NCI-H1048 (cell line): ENCODE measurements around the gene GLIPR2.
"Not testable (repeated sequence)": the region's sequence is repeated elsewhere in the genome, so short reads cannot be mapped to it uniquely, and the experiment has no call there.

ENCODE experiments used
- DNase-seq: peaks from one replicate; lab custom pipeline; 2025; lab: John Stamatoyannopoulos, UW

GLIPR2 gene

DNA sequence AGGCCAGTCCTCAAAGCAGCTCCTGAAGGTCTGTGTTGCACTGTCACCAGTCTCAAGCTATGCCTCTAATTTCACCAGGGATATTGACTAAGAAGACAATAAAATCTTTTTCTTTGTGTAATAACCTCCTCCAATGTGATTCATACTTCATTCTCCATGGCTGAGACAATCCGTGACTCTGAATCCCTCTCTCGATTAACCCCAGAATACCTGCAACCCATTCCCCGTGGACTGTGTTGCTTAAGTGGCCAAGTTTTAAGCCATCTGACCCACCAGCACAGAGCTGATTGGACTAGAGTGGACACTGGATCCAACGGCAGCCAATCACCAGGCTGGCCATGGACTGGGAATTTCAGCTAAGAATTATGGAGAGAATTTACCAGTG is 27.2 kb downstream of the GLIPR2 start:
- DNase-seq = no peak

DNA sequence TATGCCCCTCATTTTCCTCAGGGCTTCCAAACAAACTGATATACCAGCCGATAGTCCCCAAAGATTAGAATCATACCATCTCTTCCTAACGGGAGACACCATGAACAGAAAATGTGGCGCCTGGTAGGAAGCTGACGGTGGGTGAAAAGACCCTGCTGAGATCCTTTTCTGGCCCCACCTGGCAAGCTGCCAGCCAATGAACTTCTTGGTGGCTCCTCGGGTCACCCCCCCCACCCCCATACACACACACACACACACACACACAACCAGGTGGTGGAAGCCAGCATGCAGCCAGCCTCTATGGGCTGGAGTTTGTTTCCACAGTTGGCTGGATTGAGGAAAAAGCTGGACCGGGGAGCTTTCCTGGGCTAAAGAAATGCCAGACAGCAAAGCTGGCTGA is 27.8 kb downstream of the GLIPR2 start:
- no peak for DNase-seq

DNA sequence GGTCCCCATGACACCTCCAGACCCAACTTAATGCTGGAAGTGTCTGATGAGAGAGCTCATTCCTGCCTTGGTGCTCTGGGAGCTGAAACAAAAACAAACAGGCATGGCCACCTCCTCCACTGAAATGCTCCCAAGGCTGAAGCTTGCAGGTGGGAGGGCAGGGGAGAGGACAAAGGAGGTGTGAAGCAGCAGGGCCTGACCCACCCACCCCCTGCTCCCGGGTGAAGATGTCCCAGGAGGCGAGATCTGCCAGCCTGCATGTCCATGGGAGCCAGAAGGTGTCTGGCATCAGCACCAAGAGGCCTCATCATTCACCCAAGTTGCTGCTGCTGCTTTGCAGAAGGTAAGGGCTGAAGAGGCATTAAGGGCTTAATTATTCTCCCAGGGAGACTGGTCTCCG is 28.5 kb downstream of the GLIPR2 start:
- no peak for DNase-seq

DNA sequence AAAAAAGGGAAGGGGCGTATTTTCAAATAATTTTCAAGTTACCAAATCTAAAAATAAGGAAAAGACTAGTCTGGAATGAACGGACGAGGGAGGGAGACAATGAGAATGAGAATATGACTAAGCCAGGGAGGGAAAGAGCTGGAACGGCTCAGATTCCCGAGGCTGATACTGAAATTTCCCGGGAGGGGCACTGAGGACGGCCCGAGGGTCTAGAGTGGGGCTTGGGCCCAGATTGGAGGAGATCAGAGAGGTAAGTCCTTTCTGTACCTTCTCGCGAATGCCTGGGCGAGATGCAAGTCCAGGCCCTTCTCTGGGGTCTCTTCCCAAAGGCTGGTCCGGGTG is 29.3 kb downstream of the GLIPR2 start:
- DNase-seq = no peak

DNA sequence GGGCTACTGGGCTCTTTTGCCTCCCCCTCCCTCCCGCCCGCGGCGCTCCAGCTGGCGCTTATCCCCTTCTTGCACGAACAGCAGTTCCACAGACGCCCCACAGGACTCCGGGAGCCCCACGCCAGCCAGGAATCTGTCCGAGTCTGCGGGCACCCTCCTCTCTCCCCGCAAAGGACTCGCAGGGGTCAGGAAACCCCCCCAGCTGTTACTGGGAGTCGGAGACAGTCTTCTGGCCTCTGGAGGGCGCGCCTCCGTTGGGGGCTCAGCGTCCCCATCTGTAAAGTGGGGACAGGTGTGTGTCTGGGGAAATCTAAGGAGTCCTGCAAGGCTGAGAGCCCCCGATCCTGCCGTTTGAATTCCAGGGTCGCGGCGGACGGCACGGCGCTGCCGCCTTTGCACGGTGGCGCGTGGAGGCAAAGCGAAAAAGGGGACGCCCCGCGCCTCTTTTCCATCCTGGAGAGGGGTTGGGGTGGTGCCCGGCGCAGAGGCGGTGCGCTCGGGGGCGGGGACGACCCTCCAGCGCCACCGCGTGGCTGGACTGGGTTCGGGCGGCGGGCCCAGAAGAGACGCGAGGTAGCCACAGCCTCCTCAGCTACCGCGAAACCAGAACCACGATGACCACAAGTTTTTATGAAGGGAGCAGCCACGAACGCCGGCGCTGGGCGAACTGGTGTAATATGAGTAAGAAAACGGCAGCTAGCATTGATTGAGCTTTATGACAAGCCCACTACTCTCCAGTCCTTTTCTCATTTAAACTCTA is 29.8 kb downstream of the GLIPR2 start:
- DNase-seq = peak; percentile 51

DNA sequence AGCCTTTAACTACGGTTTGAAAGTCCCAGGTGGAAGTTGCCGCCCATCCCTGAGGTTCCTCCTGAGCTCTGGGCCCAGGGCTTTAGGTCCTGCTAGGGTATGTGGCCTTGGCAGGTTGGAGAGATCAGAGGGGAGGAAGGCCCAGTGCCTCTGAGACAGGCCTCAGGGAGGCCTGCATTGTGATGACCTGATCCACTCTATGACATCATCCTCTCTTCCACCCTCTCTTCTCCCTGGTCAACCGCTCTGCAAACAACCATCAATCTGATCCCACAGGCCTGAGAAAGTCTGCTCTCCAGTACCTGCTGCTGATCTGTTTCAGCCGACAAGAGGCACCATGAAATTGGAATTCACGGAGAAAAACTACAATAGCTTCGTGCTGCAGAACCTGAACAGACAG is 32.6 kb downstream of the GLIPR2 start, which contains the start of gene CCIN:
Gene CCIN (plus strand): TSS at position 223 of the 400 bp plus-strand sequence. CDS start 115 bp downstream, at position 338.
- DNase-seq = no peak

DNA sequence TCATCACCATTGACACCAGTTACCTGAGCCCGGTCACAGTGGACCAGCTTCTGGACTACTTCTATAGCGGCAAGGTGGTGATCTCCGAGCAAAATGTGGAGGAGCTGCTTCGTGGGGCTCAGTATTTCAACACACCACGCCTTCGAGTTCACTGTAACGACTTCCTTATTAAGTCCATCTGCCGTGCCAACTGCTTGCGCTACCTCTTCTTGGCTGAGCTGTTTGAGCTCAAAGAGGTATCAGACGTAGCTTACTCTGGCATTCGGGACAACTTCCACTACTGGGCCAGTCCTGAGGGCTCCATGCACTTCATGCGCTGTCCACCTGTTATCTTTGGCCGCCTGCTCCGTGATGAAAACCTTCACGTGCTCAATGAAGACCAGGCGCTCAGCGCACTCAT is 33.2 kb downstream of the GLIPR2 start:
- no peak for DNase-seq

DNA sequence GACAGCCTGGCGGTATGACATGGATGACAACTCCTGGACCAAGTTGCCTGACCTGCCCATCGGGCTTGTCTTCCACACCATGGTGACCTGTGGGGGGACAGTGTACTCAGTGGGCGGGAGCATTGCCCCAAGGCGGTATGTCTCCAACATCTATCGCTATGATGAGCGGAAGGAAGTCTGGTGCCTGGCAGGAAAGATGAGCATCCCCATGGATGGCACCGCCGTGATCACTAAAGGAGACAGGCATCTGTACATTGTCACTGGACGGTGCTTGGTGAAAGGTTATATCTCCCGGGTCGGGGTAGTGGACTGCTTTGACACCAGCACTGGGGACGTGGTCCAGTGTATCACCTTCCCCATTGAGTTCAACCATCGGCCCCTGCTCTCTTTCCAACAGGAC is 34.0 kb downstream of the GLIPR2 start:
- no peak for DNase-seq

DNA sequence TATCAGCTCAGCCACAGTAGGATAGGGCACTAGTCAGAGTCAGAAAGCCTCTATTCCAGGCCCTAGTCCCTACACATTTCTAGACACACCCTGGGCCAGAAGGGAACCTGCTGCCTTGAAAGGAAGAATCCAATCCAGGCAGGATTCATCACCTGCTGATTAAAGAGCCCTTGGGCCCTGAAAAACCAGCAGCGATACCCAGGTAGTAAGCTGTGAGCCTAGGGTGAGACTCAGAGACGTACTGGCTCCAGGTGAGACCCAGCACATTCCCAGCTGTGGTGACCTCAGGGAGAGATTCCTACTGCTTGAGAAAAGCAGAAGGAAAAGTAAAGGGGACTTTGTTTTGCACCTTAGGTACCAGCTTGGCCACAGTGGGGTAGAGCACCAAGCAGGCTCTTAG is 37.3 kb downstream of the GLIPR2 start:
- DNase-seq = no peak

DNA sequence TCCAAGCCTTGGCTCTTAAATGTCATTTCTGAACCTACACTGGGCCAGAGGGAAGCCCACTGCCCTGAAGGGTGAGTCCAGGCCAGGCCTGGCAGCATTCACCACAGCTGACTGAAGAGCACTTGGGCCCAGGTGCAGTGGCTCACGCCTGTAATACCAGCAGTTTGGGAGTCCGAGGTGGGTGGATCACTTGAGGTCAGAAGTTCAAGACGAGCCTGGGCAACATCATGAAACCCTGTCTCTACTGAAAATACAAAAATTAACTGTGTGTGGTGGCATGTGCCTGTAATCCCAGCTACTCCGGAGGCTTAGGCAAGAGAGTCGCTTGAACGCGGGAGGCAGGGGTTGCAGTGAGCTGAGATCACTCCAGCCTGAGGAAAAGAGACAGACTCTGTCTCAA is 37.7 kb downstream of the GLIPR2 start:
- no peak for DNase-seq

DNA sequence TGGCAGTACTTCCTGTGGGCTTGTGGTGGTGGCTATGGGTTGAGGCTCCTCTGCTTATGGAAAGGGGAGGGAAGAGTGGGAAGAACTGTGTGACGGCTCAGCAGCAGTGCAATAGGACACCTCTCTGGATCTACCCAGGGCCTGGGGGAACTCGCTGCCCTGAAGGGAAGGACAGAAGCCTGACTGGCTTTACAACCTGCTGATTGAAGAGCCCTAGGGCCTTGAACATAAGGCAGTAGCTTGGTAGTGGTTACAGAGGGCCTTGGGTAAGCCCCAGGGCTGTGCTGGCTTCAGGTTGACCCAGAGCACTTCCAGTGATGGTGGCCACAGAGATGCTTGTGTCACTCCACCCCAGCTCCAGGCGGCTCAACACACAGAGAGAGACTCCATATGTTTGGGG is 38.2 kb downstream of the GLIPR2 start:
- no peak for DNase-seq

DNA sequence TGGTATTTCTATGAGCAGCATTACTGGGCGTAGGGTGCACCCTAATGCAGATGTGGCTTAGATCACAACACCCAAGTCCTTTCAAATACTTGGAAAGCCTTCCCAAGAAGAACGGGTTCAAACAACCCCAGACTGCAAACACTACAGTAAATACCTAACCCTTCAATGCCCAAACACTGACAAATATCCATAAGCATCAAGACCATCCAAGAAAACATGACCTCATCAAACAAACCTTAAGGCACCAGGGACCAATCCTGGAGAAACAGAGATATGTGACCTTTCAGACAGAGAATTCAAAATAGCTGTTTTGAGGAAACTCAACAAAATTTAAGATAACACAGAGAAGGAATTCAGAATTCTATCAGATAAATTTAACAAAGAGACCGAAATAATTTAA is 38.7 kb downstream of the GLIPR2 start:
- DNase-seq = not testable (repeated sequence)

DNA sequence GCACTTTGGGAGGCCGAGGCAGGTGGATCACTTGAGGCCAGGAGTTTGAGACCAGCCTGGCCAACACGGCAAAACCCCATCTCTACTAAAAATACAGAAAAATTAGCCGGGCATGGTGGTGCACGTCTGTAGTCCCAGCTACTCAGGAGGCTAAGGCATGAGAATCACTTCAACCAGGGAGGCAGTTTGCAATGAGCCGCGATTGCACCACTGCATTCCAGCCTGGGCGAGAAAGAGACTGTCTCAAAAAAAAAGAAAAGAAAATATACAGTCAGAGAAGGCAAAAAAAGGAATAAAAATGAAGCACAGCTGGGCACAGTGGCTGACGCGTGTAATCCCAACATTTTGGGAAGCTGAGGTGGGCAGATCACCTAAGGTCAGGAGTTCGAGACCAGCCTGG is 40.0 kb downstream of the GLIPR2 start:
- DNase-seq = not testable (repeated sequence)

DNA sequence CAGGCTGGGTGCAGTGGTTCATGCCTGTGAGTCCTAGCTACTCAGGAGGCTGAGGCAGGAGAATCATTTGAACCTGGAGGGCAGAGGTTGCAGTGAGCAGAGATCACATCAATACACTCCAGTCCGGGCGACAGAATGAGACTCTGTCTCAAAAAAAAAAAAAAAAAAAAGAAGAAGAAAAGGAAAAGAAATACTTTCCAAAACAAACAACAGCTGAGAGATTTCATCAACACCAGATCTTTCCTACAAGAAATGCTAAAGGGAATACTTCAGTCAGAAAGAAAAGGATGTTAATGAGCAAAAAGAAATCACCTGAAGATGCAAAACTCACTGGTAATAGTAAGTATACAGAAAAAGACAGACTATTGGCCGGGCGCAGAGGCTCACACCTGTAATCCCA is 41.0 kb downstream of the GLIPR2 start:
- no peak for DNase-seq

DNA sequence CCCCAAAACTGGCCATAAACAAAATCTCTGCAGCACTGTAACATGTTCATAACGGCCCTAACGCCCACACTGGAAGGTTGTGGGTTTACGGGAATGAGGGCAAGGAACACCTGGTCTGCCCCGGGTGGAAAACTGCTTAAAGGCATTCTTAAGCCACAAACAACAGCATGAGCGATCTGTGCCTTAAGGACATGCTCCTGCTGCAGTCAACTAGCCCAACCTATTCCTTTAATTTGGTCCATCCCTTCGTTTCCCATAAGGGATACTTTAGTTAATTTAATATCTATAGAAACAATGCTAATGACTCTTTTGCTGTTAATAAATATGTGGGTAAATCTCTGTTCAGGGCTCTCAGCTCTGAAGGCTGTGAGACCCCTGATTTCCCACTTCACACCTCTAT is 43.7 kb downstream of the GLIPR2 start:
- not testable (repeated sequence) for DNase-seq

DNA sequence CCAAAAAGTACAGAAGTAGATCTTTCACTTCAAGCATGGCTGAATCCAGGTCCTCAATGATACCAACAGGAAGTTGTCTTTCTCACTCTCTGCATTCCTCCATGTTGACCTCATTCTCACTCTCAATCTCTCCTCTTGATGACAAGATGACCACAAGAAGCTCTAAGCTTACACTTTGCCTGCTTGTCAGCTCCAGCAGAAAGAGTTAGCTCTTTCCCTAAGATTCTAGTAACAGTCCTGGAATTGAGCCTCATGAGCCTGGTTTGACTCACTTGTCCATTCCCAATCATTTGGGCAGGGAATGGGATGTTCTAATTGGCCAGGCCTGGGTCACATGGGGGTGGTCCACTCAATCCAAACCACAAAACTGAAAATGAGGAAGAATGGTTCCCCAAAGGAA is 50.9 kb downstream of the GLIPR2 start:
- DNase-seq = no peak

DNA sequence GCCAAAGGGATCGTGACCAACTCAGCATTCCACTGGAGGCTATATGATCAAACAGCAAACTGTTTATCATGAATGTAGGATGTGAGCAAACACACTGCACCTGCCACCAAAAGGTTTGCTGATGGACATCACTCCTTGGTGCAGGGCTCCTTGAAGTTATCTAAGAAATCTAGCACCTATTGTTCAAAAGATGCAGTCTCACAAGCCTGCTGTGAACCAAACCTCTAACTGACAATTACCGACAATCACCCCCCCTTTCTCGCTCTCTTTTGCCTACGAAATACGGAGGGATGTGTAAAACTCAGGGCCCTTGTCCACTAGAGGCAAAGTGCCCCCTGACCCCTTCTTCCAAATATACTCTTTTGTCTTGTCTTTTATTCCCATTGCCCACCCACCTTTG is 51.7 kb downstream of the GLIPR2 start:
- DNase-seq = no peak

DNA sequence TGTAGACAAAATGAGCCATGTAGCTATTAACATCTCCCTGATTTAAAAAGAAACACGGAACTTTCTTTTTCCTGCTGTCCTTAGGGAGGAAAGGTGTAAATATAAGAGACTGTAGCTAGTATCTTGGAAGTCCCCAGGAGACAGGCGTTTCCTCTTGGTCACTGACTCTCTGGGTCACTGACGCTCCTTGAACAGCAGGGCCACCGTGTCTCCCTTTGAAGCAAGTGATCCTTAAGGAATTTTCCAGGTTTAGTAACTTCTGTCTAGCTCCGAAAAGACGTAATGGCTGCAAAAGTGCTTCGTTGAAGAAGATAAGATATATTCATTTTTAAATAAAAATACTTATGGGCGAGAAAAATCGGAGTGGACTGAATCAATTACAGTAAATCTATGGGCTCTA is 53.4 kb downstream of the GLIPR2 start:
- DNase-seq = no peak

DNA sequence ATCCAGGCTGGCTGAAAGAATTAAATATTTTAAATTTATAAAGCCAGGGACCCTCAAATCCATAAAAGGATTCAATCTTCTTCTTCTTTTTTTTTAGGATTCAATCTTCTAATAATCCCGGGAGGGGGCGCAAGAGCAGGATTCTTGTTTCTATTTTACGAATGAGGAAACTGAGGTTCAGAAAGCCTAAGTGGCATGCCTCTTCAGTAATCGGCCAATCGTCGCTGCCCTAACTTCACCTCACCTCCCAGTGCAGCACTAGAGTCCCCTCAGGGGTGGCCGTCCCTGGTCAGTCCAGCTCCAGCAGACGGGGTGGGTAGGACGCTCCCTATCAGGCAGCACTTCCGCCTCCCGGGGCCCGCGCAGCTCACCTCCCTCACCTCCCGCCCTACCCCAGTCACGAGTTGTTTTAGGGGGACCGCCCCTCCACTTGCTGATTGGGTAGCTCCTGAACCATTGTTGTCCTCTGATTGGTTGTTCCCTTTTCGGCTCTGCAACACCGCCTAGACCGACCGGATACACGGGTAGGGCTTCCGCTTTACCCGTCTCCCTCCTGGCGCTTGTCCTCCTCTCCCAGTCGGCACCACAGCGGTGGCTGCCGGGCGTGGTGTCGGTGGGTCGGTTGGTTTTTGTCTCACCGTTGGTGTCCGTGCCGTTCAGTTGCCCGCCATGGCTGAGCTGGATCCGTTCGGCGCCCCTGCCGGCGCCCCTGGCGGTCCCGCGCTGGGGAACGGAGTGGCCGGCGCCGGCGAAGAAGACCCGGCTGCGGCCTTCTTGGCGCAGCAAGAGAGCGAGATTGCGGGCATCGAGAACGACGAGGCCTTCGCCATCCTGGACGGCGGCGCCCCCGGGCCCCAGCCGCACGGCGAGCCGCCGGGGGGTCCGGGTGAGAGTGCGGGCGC is 54.1 kb downstream of the GLIPR2 start, which contains the start of gene CLTA:
Gene CLTA (plus strand): TSS at position 534 of the 902 bp plus-strand sequence. CDS start 136 bp downstream, at position 670.
- peak; percentile 92 for DNase-seq

DNA sequence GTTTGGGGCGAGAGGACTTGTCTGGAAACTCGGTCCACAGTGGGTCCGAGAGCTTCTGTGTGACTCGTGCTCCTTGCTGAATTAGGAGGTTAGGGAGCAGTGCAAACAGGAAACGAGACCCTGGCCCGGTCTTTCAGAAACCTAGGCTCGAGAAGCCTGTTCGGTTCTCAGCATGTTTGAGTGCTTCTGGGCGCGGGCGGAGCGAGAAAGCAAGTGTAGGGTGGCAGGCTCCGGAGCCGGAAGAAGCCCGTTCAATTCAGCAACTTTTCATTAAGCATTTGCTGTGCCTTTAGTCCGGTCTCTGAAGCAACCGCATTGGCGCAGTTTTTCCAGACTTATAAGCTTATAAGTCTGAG is 54.7 kb downstream of the GLIPR2 start:
- no peak for DNase-seq

DNA sequence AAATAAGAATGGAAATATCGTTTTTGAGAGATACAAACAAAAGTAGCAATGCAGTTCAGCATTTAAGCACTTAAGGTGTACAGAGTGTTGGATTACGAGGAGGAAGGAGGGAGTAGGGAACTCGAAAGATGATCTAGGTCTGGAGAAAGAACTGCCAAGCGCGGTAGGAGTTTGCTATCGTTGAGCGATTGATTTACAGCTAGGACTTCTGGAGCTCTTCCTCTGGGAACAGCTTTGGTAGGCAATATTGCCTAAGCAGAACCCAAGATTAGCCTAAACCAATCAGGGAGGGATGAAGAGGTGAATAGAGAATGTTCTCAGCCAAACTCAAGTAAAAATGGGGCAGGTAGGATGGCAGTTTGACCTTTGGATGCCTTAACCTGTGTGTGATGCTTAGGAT is 55.2 kb downstream of the GLIPR2 start:
- DNase-seq = no peak

DNA sequence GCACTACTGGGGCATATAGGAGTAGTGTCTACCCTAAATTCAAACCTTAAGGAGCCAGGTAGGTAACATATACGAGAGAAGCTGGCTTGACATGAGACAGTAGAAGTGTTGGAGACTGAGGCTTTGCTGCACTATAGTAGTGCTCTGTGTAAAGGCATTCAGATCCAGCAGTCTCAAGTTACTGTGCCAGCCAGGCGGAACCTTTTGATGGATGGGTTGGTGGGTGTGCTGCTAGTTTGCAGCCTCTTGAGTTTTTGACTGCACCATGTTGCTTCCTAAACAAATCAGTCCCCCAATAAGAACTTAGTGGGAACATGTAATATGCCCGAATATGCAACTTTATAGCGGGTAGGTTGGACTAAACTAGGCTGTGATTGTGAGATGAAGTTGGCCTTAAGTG is 55.7 kb downstream of the GLIPR2 start:
- no peak for DNase-seq

DNA sequence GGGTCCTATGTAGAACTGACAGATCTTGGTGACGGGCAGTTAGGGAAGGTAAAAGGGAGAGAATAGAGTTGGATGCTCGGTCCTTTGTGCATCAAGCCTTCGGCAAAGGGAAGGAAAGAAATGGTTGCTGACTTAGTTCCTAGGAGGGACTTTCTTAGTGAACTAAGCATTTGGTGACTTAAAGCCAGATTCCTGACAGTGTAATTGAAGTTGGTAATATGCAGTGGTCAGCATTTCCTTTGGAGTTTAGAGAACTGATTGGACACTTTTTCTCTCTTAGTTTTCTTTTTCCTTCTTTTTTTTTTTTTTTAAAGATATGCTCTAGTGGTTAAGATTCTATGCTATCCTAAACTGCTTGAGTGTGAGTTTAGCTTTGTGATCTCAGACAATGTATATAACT is 56.5 kb downstream of the GLIPR2 start:
- no peak for DNase-seq
